GM12875 (cell line): ENCODE measurements around the gene STIM1.

Source experiments
- H3K4me3 ChIP-seq: one replicate; pipeline ENCODE4 v1.5.1; 2011; ENCODE audit warnings: low read depth, low read length, control low read depth
- CTCF ChIP-seq: IDR thresholded peaks from 2 replicates; pipeline ENCODE4 v1.5.1; 2011; ENCODE audit warnings: low read depth, mild to moderate bottlenecking, control low read depth, inconsistent platforms, low read length, moderate library complexity, borderline replicate concordance; ENCODE audit not compliant: insufficient read depth

Gene STIM1

GRCh38 chr11:3942956-3943497, 87.6 kb downstream of the STIM1 start:
- no peak overlapping the region for H3K4me3 ChIP-seq
- TF ChIP-seq CTCF = no peak

- no peak for TF ChIP-seq CTCF
These were observed 88.7 kb downstream of the STIM1 start for GRCh38 chr11:3944198-3944597.

GRCh38 chr11:3946455-3947017, 91.1 kb downstream of the STIM1 start:
- no peak overlapping the region for H3K4me3 ChIP-seq
- no peak for TF ChIP-seq CTCF

More at GRCh38 chr11:3944198-3944597, 88.7 kb downstream of the STIM1 start:
- H3K4me3 ChIP-seq = no peak overlapping the region

GRCh38 chr11:3947061-3947460, 91.6 kb downstream of the STIM1 start:
- no peak for TF ChIP-seq CTCF
- H3K4me3 ChIP-seq = no peak overlapping the region

- no peak overlapping the region for H3K4me3 ChIP-seq
- no peak for TF ChIP-seq CTCF
These were observed 93.7 kb downstream of the STIM1 start for GRCh38 chr11:3949125-3949524.

GRCh38 chr11:3950996-3951660, 95.7 kb downstream of the STIM1 start:
- TF ChIP-seq CTCF = no peak

GRCh38 chr11:3952715-3953114, 97.3 kb downstream of the STIM1 start:
- no peak for TF ChIP-seq CTCF
- H3K4me3 ChIP-seq = no peak overlapping the region

More at GRCh38 chr11:3950996-3951660, 95.7 kb downstream of the STIM1 start:
- no peak overlapping the region for H3K4me3 ChIP-seq
